Panc1 (cell line): ENCODE measurements around the gene CGB2. TPM values are rescaled to one million over a fixed set of nuclear protein-coding genes. Genes with fewer than 3 reads are reported as not detected.

ENCODE experiments used
- ATAC-seq: fragments of 200-7000 bp; cut with Tn5 transposase; 2 replicates; pipeline ENCODE4 v1.9.1; 2020; ENCODE audit warnings: mild to moderate bottlenecking, moderate library complexity
- BruUV-seq: library from RNA; stranded (reverse); fragments of 400-500 nt; replicated peaks from 2 replicates; lab custom pipeline; 2021; lab: Mats Ljungman, UMichigan
- CTCF ChIA-PET: fragments of 300-600 bp; sonication (Branson Sonifier 250); formaldehyde crosslinking; loops from one replicate; lab custom pipeline; 2022; ENCODE audit warnings: antibody characterized with exemption; lab: Charles Lee
- POLR2A ChIA-PET: fragments of 300-600 bp; sonication (Branson Sonifier 250); formaldehyde crosslinking; loops from one replicate; lab custom pipeline; 2022; ENCODE audit warnings: antibody characterized with exemption; lab: Charles Lee
- DNase-seq: peaks from one replicate; pipeline ENCODE4 v3.0.0-alpha.2; 2010; ENCODE audit warnings: low read depth, low spot score
- H3K27ac ChIP-seq: 2 replicates; pipeline ENCODE4 v1.5.1; 2011; ENCODE audit warnings: mild to moderate bottlenecking, low read length, inconsistent platforms
- H3K27me3 ChIP-seq: fragments of 200-500 bp; sonication (Bioruptor generic); 2 replicates; pipeline ENCODE4 v1.6.0; 2014; ENCODE audit warnings: low read length, inconsistent platforms; ENCODE audit not compliant: control insufficient read depth, insufficient read depth
- H3K36me3 ChIP-seq: fragments of 200-500 bp; sonication (Bioruptor generic); 2 replicates; pipeline ENCODE4 v1.5.1; 2014; ENCODE audit warnings: inconsistent platforms, mild to moderate bottlenecking, low read length, moderate library complexity; ENCODE audit not compliant: control insufficient read depth, insufficient read depth
- H3K4me1 ChIP-seq: 2 replicates; pipeline ENCODE4 v1.5.1; 2011; ENCODE audit warnings: inconsistent platforms, mild to moderate bottlenecking, low read length, moderate library complexity; ENCODE audit not compliant: control insufficient read depth, insufficient read depth
- H3K4me3 ChIP-seq, 2 experiments: 2 replicates each; pipeline ENCODE4 v1.5.1; 2011 to 2012; ENCODE audit warnings: low read depth in 2 of 2, low read length in 2 of 2, mild to moderate bottlenecking in 2 of 2, inconsistent platforms in 1 of 2, moderate library complexity in 1 of 2
- H3K9me3 ChIP-seq: fragments of 200-500 bp; sonication (Bioruptor generic); 2 replicates; pipeline ENCODE4 v1.5.1; 2014; ENCODE audit warnings: low read depth, mild to moderate bottlenecking, inconsistent platforms, low read length, moderate library complexity; ENCODE audit not compliant: control insufficient read depth, insufficient read depth
- POLR2AphosphoS5 ChIP-seq: IDR thresholded peaks from 2 replicates; pipeline ENCODE4 v1.6.1; 2012; ENCODE audit warnings: mild to moderate bottlenecking, low read depth, low read length, moderate library complexity
- SIN3A ChIP-seq: IDR thresholded peaks from 2 replicates; pipeline ENCODE4 v1.6.1; 2012; ENCODE audit warnings: low read depth, mild to moderate bottlenecking, low read length, moderate library complexity, borderline replicate concordance; ENCODE audit not compliant: insufficient read depth
- TCF7L2 ChIP-seq: IDR thresholded peaks from 2 replicates; pipeline ENCODE4 v1.6.1; 2011; ENCODE audit warnings: mild to moderate bottlenecking, low read depth, low read length, inconsistent platforms
- in situ Hi-C: cut with HindIII; loops from 2 replicates; pipeline ENCODE4 v1.10.0; 2016; ENCODE audit warnings: low sequenced_read_pairs, low pct_unique_long_range_greater_than_20kb
- intact Hi-C: fragments of 100-400 bp; cut with micrococcal nuclease; formaldehyde crosslinking; loops from one replicate; pipeline ENCODE4 v1.10.0; 2022; ENCODE audit not compliant: unreplicated experiment
- total RNA-seq: library from RNA; stranded (reverse); gene quantifications from one replicate; pipeline ENCODE4 v1.2.1, GENCODE V29; 2021; ENCODE audit not compliant: unreplicated experiment
- TF ChIP-seq, protein P1 (sequence below): fragments of 450-650 bp; IDR thresholded peaks from 2 replicates; pipeline ENCODE4 v1.5.1; 2017; ENCODE audit warnings: mild to moderate bottlenecking
- TF ChIP-seq, protein P2 (sequence below), 2 experiments: IDR thresholded peaks; 2 replicates each; pipeline ENCODE4 v1.6.1; 2011 to 2012; ENCODE audit warnings: low read depth in 2 of 2, control low read depth in 1 of 2, low read length in 1 of 2, mild to moderate bottlenecking in 1 of 2, moderate library complexity in 1 of 2; ENCODE audit not compliant: insufficient read depth in 1 of 2

The CGB2 gene
- total RNA-seq, 1 experiment from 2014 or later = not detected

DNA sequence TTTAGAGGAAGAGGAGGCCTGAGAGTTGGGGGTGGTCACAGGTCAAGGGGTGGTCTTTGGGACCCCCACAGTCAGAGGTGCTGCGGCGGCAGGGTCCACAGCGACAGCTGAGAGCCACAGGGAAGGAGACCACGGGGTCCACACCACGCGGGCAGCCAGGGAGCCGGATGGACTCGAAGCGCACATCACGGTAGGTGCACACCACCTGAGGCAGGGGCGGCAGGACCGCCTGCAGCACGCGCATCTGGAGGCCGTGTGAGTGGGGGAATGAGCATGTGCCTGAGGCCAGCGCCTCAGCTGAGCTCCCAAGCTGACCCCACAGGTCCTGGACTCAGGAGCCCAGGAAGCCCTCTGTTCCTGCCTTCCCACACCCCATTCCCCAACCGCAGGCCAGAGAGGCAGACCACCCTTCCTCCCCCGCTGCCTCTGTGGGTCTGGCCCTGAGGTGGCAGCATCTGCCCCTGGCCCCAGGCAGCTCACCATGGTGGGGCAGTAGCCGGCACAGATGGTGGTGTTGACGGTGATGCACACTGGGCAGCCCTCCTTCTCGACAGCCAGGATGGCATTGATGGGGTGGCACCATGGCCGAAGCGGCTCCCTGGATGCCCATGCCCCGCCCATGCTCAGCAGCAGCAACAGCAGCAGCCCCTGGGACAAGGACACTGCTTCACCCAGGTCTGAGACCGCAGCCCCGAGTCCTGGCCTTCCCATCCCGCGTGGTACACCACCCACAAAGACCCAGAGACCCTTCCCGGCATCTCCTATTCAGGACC lies 15.4 kb upstream of the CGB2 start:
- H3K36me3 ChIP-seq = no peaks in the 10 kb centered on the region

DNA sequence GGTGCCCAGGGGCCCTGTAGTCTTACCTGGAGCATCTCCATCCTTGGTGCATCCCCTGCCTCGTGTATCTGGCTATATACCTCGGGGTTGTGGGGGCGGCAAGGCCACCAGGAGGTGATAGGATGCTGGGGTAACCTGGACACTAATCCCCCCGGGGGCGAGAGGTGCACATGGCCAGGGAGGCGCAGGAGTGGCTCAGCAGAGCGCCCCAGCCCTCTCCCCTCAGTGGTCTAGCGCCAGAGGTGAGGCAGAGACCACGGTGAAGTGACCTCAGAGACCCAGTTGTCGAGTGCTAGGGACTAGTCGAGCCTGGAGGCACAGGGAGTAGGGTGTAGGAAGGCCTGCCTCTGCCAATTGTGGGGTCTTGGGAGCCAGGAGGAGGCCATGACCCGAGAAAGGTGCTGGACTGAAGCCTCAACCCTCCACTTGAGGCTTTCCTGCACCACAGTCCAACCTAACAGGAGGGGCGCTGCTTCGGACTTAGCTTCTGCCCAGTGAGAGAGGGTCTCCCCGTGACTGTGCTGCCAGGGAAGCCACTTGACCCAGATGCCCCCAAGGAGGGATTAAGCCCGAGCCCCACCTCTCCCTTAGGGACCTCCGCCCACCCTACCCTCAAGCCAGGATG lies 14.5 kb upstream of the CGB2 start, which contains the start of gene LHB:
LHB (minus strand) TSS at position 51 of the 625 bp plus-strand sequence; CDS start at position 41, 10 bp downstream.
- Histone ChIP-seq H3K36me3 (no peaks in the 10 kb centered on the region), H3K9me3 (no peaks in the 10 kb centered on the region), H3K27me3 (no peaks in the 10 kb centered on the region), H3K27ac (peak within 1 kb of the TSS; percentile 29; the same call in 1 of the 2 replicates), H3K4me1 (no peaks in the 10 kb centered on the region; the same call in 1 of the 2 replicates), H3K4me3 (peak within 1 kb of the TSS; percentile 43 to 51)
- in situ Hi-C loops = no loop called here
- CTCF ChIA-PET = interaction anchor here (0.6 kb wide), 1 partner anchor 18 kb away, joined by 3 read pairs; no protein-coding TSS in a partner anchor
- DNase-seq (no peak), ATAC-seq (no peak; the same call in 1 of the 2 replicates)
- no TSS peak for BruUV-seq
- no peak for TF ChIP-seq SIN3A
- TF ChIP-seq, protein P1, sequence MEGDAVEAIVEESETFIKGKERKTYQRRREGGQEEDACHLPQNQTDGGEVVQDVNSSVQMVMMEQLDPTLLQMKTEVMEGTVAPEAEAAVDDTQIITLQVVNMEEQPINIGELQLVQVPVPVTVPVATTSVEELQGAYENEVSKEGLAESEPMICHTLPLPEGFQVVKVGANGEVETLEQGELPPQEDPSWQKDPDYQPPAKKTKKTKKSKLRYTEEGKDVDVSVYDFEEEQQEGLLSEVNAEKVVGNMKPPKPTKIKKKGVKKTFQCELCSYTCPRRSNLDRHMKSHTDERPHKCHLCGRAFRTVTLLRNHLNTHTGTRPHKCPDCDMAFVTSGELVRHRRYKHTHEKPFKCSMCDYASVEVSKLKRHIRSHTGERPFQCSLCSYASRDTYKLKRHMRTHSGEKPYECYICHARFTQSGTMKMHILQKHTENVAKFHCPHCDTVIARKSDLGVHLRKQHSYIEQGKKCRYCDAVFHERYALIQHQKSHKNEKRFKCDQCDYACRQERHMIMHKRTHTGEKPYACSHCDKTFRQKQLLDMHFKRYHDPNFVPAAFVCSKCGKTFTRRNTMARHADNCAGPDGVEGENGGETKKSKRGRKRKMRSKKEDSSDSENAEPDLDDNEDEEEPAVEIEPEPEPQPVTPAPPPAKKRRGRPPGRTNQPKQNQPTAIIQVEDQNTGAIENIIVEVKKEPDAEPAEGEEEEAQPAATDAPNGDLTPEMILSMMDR = no peak
- TF ChIP-seq, protein P2, sequence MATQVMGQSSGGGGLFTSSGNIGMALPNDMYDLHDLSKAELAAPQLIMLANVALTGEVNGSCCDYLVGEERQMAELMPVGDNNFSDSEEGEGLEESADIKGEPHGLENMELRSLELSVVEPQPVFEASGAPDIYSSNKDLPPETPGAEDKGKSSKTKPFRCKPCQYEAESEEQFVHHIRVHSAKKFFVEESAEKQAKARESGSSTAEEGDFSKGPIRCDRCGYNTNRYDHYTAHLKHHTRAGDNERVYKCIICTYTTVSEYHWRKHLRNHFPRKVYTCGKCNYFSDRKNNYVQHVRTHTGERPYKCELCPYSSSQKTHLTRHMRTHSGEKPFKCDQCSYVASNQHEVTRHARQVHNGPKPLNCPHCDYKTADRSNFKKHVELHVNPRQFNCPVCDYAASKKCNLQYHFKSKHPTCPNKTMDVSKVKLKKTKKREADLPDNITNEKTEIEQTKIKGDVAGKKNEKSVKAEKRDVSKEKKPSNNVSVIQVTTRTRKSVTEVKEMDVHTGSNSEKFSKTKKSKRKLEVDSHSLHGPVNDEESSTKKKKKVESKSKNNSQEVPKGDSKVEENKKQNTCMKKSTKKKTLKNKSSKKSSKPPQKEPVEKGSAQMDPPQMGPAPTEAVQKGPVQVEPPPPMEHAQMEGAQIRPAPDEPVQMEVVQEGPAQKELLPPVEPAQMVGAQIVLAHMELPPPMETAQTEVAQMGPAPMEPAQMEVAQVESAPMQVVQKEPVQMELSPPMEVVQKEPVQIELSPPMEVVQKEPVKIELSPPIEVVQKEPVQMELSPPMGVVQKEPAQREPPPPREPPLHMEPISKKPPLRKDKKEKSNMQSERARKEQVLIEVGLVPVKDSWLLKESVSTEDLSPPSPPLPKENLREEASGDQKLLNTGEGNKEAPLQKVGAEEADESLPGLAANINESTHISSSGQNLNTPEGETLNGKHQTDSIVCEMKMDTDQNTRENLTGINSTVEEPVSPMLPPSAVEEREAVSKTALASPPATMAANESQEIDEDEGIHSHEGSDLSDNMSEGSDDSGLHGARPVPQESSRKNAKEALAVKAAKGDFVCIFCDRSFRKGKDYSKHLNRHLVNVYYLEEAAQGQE (IDR thresholded peaks at IDR 0.05; ENCODE audit: insufficient read depth in 1 of 2, low read depth in 2 of 2, low read length in 1 of 2) = no peak
- TF ChIP-seq POLR2AphosphoS5 = no peak
- TF ChIP-seq TCF7L2 = no peak
- intact Hi-C loops = no loop called here
- POLR2A ChIA-PET = interaction anchor here (0.5 kb wide), 1 partner anchor 43 kb away, joined by 15 read pairs; no protein-coding TSS in a partner anchor

More for the DNA sequence above, 15.4 kb upstream of the CGB2 start:
- Histone ChIP-seq H3K9me3 (no peaks in the 10 kb centered on the region), H3K27me3 (no peaks in the 10 kb centered on the region), H3K27ac (no peak overlapping the region), H3K4me1 (no peaks in the 10 kb centered on the region; the same call in 1 of the 2 replicates), H3K4me3 (no peak overlapping the region)
- CTCF ChIA-PET = no interaction called here
- in situ Hi-C loops = no loop called here
- ATAC-seq (no peak), DNase-seq (no peak)
- intact Hi-C loops = no loop called here
- POLR2A ChIA-PET = no interaction called here
- no peak for TF ChIP-seq POLR2AphosphoS5
- TF ChIP-seq, protein P2 (IDR thresholded peaks at IDR 0.05; ENCODE audit: insufficient read depth in 1 of 2, low read depth in 2 of 2, low read length in 1 of 2) = no peak
- no peak for TF ChIP-seq TCF7L2
- TF ChIP-seq SIN3A = no peak
- TF ChIP-seq, protein P1 = no peak
- no TSS peak for BruUV-seq
